ENCODE results near the gene ECE1.

Gene ECE1

DNA sequence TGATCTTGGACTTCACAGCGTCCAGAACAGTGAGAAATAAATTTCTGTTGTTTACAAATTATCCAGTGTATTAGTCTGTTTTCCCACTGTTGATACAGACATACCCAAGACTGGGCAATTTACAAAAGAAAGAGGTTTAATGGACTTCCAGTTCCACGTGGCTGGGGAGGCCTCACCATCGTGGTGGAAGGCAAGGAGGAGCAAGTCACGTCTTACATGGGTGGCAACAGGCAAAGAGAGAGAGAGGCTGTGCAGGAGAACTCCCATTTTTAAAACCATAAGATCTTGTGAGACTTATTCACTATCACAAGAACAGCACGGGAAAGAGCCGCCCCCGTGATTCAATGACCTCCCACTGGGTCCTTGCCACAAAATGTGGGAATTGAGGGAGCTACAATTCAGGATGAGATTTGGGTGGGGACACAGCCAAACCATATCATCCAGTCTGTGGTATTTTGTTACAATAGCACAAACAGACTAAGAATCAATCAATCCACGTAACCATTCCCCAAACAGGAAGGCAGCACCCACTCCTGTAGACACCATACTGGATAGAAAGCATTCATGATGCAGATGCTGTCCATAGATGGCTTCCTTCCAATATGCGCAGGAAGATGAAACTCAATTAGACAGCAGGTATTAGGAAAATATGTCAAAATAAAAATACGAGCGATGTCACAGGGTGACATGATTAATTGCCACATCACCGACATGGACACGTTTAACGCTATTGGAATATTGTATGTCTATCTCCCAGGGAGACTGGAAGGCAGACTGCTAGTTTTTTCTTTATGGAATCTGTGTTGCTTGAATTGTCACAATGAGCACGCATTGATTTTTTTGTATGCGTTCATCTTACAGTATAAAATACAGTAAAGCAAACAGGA, 22.8 kb downstream of the ECE1 start:
- Histone ChIP-seq H3K9me3 (ENCODE audit: control insufficient read depth, insufficient read depth, low read length) (no peaks in the 10 kb centered on the region), H3K27ac (ENCODE audit: low read length) (no peak overlapping the region), H3K4me3 (ENCODE audit: low read length) (no peak overlapping the region), H3K36me3 (ENCODE audit: control insufficient read depth, insufficient read depth, low read length) (peaks cover 3% of the 10 kb centered on the region; the same call in 1 of the 2 replicates), H3K27me3 (ENCODE audit: control insufficient read depth, insufficient read depth, low read length) (no peaks in the 10 kb centered on the region), H3K4me1 (ENCODE audit: control insufficient read depth, insufficient read depth, low read length) (peaks cover 1% of the 10 kb centered on the region; the same call in 1 of the 2 replicates)
- no CpG with 5 or more reads among the region's 16 CpGs for WGBS (ENCODE audit: insufficient coverage, insufficient read length)
- DNase-seq (ENCODE audit: low read depth, low spot score) = no peak

DNA sequence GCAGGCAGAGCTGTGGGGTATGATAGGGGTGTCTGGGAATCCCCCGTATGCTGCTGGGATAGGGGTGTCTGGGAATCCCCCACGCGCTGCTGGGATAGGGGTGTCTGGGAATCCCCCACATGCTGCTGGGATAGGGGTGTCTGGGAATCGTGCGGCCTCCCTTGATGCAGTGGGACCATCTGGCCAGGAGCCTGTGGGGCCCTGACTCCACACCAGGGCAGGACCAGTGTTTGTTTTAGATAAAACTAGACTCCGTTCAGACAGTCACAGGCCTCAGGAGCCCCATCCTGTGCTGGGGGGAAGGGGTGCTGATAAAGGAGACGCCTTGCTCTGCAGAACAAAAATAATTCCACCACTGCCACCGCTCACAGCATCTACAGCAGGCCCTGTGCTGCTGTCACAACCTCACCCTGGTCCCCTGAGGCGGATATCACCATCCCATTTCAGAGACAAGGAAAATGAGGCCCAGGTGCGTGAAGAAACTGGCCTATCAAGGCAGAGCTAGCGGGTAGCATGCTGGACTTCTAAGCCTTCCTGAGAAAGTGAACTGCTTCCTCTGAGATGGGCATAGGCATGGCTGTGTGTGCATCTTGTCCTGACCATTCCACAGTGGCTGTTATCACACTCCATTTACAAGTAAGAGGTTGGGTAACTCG, 24.0 kb downstream of the ECE1 start:
- no CpG with 5 or more reads among the region's 12 CpGs for WGBS (ENCODE audit: insufficient coverage, insufficient read length)
- H3K9me3 ChIP-seq (ENCODE audit: control insufficient read depth, insufficient read depth, low read length) = no peaks in the 10 kb centered on the region

DNA sequence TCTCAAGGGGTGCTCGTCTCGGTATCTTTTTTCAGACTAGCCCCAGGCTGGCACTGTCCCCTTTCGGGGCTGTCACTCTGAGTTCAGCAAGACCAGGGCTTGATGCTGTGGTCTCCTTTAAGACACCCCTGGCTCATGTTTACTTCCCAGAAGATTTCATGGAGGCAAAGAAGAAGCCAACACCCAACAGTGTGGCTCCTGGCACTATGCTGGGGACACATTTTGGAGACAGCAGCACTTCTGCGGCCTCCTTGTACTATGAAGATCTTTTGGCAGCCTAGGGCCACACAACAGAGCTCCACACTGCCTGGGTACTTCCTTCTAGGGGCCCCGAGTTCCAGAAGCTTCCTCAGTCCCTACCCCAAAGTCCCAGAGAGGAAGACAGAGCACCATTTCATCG, 24.6 kb downstream of the ECE1 start:
- H3K27ac ChIP-seq (ENCODE audit: low read length) = no peak overlapping the region
- no peaks in the 10 kb centered on the region for H3K36me3 ChIP-seq (ENCODE audit: control insufficient read depth, insufficient read depth, low read length)

More for the DNA sequence above, 24.0 kb downstream of the ECE1 start:
- Histone ChIP-seq H3K4me3 (ENCODE audit: low read length) (no peak overlapping the region), H3K4me1 (ENCODE audit: control insufficient read depth, insufficient read depth, low read length) (peaks cover 1% of the 10 kb centered on the region; the same call in 1 of the 2 replicates), H3K36me3 (ENCODE audit: control insufficient read depth, insufficient read depth, low read length) (0 out of 2 replicates have a peak, but pooled peaks cover 3% of the 10 kb centered on the region), H3K27ac (ENCODE audit: low read length) (no peak overlapping the region), H3K27me3 (ENCODE audit: control insufficient read depth, insufficient read depth, low read length) (no peaks in the 10 kb centered on the region)
- DNase-seq (ENCODE audit: low read depth, low spot score) = no peak

DNA sequence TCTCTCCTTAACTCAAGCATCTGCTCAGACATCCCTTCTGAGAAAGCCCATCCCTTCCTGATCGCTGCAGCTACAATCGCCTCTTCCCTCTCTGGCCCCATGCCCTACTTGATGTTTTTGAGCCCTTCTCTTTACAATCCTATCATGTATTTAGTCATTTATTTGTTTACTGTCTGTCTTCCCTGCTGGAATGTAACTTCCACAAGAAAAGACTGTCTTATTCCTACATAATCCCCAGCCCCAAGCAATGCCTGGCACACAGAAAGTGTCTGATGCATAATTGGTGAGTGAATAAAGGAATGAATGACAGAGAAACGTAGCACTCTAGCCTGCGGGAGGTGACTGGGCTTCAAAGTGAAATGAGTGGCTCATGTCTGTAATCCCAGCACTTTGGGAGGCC, 25.4 kb downstream of the ECE1 start:
- Histone ChIP-seq H3K27me3 (ENCODE audit: control insufficient read depth, insufficient read depth, low read length) (no peaks in the 10 kb centered on the region), H3K36me3 (ENCODE audit: control insufficient read depth, insufficient read depth, low read length) (no peaks in the 10 kb centered on the region), H3K9me3 (ENCODE audit: control insufficient read depth, insufficient read depth, low read length) (no peaks in the 10 kb centered on the region), H3K4me3 (ENCODE audit: low read length) (no peak overlapping the region), H3K4me1 (ENCODE audit: control insufficient read depth, insufficient read depth, low read length) (peaks cover 1% of the 10 kb centered on the region; the same call in 1 of the 2 replicates), H3K27ac (ENCODE audit: low read length) (no peak overlapping the region)
- DNase-seq (ENCODE audit: low read depth, low spot score) = no peak
- WGBS (ENCODE audit: insufficient coverage, insufficient read length) = no CpG with 5 or more reads among the region's 4 CpGs

More for the DNA sequence above, 24.6 kb downstream of the ECE1 start:
- no peak for DNase-seq (ENCODE audit: low read depth, low spot score)
- no CpG with 5 or more reads among the region's 6 CpGs for WGBS (ENCODE audit: insufficient coverage, insufficient read length)
- H3K4me1 ChIP-seq (ENCODE audit: control insufficient read depth, insufficient read depth, low read length) = peaks cover 1% of the 10 kb centered on the region; the same call in 1 of the 2 replicates
- H3K9me3 ChIP-seq (ENCODE audit: control insufficient read depth, insufficient read depth, low read length) = no peaks in the 10 kb centered on the region
- H3K4me3 ChIP-seq (ENCODE audit: low read length) = no peak overlapping the region
- no peaks in the 10 kb centered on the region for H3K27me3 ChIP-seq (ENCODE audit: control insufficient read depth, insufficient read depth, low read length)

DNA sequence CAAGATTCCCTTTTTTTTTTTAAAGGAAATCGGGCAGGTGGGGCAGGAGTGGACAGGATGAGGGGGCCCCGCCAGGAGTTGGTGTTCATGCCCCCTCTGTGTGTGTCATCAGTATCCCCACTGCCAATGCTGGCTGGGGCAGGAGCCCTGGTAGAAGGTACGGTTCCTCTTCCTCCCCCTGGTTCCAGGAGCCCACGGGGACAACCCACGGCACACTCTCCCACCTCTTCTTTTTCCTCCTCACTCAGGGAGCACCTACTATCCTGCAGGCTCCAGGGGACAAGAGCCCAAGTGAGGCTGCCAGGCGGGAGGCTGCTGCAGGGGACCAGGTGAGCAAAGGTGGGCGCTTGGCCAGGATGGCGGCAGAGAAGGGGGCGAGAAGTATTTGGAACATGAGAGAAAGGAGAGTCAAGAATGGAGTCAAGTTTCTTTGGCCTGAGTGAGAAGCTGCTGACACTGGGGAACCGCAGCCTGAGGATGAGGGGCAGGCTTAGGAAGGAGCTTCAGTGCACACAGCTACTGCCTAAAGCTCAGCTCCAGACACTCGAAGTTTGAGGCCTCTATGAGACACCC, 26.5 kb downstream of the ECE1 start:
- WGBS (ENCODE audit: insufficient coverage, insufficient read length) = no CpG with 5 or more reads among the region's 11 CpGs
- H3K27ac ChIP-seq (ENCODE audit: low read length) = no peak overlapping the region
- no peak for DNase-seq (ENCODE audit: low read depth, low spot score)
- no peaks in the 10 kb centered on the region for H3K27me3 ChIP-seq (ENCODE audit: control insufficient read depth, insufficient read depth, low read length)
- no peaks in the 10 kb centered on the region for H3K36me3 ChIP-seq (ENCODE audit: control insufficient read depth, insufficient read depth, low read length)
- H3K4me1 ChIP-seq (ENCODE audit: control insufficient read depth, insufficient read depth, low read length) = peaks cover 1% of the 10 kb centered on the region; the same call in 1 of the 2 replicates
- H3K9me3 ChIP-seq (ENCODE audit: control insufficient read depth, insufficient read depth, low read length) = no peaks in the 10 kb centered on the region
- no peak overlapping the region for H3K4me3 ChIP-seq (ENCODE audit: low read length)

GRCh38 chr1:21263052-21263429, 27.2 kb downstream of the ECE1 start:
- Histone ChIP-seq H3K27ac (ENCODE audit: low read length) (no peak overlapping the region), H3K9me3 (ENCODE audit: control insufficient read depth, insufficient read depth, low read length) (no peaks in the 10 kb centered on the region), H3K4me3 (ENCODE audit: low read length) (no peak overlapping the region), H3K36me3 (ENCODE audit: control insufficient read depth, insufficient read depth, low read length) (no peaks in the 10 kb centered on the region), H3K27me3 (ENCODE audit: control insufficient read depth, insufficient read depth, low read length) (no peaks in the 10 kb centered on the region), H3K4me1 (ENCODE audit: control insufficient read depth, insufficient read depth, low read length) (peaks cover 1% of the 10 kb centered on the region; the same call in 1 of the 2 replicates)
- no peak for DNase-seq (ENCODE audit: low read depth, low spot score)
- no CpG with 5 or more reads among the region's 10 CpGs for WGBS (ENCODE audit: insufficient coverage, insufficient read length)

GRCh38 chr1:21262293-21263051, 27.8 kb downstream of the ECE1 start:
- DNase-seq (ENCODE audit: low read depth, low spot score) = no peak

DNA sequence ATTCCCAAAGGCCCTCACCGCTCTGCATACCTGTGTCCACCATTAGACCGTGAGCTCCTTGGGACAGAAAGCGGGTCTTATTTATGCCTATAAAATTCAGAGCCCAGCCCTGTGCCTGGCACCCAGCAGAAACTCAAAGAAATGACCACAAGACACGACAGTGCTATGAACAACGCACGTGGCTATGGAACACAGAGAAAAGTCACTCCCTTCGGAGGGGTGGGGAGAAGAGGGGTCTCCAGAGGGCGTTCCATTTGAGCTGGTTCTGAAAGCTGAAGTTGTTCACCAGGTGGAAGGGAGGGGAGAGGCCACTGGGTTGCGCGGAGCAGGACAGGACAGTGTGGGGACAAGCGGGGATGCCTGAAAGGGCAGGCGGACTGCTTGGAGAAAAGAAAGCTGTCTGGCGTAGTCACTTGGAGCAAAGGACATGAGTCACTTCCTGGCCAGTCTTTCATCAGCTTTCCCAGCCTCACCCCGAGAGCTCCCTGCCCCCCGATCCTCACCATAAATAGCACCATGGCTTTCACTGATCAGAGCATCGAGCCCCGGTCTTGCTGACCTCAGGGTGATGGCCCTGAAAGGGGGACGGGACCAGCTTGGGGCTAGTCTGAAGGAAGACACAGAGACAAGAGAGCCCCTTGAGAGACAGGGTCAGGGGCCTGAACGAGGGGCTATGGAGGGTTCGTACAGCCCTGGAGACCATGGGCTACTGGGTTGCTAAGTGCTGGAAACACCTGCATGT, 28.5 kb downstream of the ECE1 start:
- DNase-seq (ENCODE audit: low read depth, low spot score) = no peak
- Histone ChIP-seq H3K27me3 (ENCODE audit: control insufficient read depth, insufficient read depth, low read length) (no peaks in the 10 kb centered on the region), H3K9me3 (ENCODE audit: control insufficient read depth, insufficient read depth, low read length) (no peaks in the 10 kb centered on the region), H3K27ac (ENCODE audit: low read length) (no peak overlapping the region), H3K36me3 (ENCODE audit: control insufficient read depth, insufficient read depth, low read length) (no peaks in the 10 kb centered on the region), H3K4me1 (ENCODE audit: control insufficient read depth, insufficient read depth, low read length) (peaks cover 1% of the 10 kb centered on the region; the same call in 1 of the 2 replicates), H3K4me3 (ENCODE audit: low read length) (no peak overlapping the region)
- no CpG with 5 or more reads among the region's 20 CpGs for WGBS (ENCODE audit: insufficient coverage, insufficient read length)

More at GRCh38 chr1:21262293-21263051, 27.8 kb downstream of the ECE1 start:
- H3K9me3 ChIP-seq (ENCODE audit: control insufficient read depth, insufficient read depth, low read length) = no peaks in the 10 kb centered on the region
- no CpG with 5 or more reads among the region's 23 CpGs for WGBS (ENCODE audit: insufficient coverage, insufficient read length)
- H3K4me1 ChIP-seq (ENCODE audit: control insufficient read depth, insufficient read depth, low read length) = peaks cover 1% of the 10 kb centered on the region; the same call in 1 of the 2 replicates
- no peaks in the 10 kb centered on the region for H3K36me3 ChIP-seq (ENCODE audit: control insufficient read depth, insufficient read depth, low read length)
- no peak overlapping the region for H3K4me3 ChIP-seq (ENCODE audit: low read length)
- H3K27ac ChIP-seq (ENCODE audit: low read length) = no peak overlapping the region
- H3K27me3 ChIP-seq (ENCODE audit: control insufficient read depth, insufficient read depth, low read length) = no peaks in the 10 kb centered on the region

DNA sequence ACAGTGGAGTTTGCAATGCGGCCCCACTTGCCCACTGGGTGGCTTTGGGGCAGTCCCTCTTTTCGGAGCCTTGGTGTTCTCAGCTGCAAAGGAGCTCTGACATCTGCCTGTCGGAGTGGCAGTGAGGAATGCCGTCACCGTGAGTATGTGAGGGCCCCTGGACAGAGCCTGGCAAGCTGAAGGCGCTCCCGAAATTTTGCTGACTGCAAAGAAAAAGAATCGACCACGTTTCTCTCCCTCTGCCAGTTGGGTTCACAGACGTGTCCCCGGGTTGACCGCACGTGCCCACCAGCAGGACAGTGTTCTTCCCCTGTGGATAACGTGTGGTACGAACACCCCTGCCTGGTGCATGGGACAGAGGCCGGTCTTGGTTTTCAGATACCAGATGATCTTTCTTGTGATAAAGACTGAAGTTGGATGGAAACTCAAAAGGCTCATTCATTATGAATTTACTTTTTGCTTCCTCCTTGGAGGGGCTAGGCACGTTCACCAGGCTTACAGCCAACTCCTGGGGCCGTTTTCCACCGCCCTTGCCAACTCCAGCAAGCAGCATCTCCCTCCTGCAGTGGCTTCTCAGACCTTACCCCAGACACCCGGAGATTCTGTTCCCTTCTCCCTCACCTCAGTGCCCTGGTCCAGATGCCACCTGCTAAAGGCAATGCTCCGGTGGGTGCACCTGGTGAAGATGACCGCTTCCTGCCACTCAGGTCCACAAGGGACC, 29.7 kb downstream of the ECE1 start:
- Histone ChIP-seq H3K4me3 (ENCODE audit: low read length) (no peak overlapping the region), H3K27me3 (ENCODE audit: control insufficient read depth, insufficient read depth, low read length) (no peaks in the 10 kb centered on the region), H3K9me3 (ENCODE audit: control insufficient read depth, insufficient read depth, low read length) (no peaks in the 10 kb centered on the region), H3K4me1 (ENCODE audit: control insufficient read depth, insufficient read depth, low read length) (peaks cover 1% of the 10 kb centered on the region; the same call in 1 of the 2 replicates), H3K27ac (ENCODE audit: low read length) (no peak overlapping the region), H3K36me3 (ENCODE audit: control insufficient read depth, insufficient read depth, low read length) (no peaks in the 10 kb centered on the region)
- no CpG with 5 or more reads among the region's 22 CpGs for WGBS (ENCODE audit: insufficient coverage, insufficient read length)
- no peak for DNase-seq (ENCODE audit: low read depth, low spot score)
